Tongue (tissue), 3 donors: ENCODE data around the gene SH3GL1. TPM values are rescaled to one million over a fixed set of nuclear protein-coding genes. Genes with fewer than 3 reads are reported as not detected.

ENCODE experiments used
- DNase-seq: peaks from one replicate; pipeline ENCODE4 v3.0.0-alpha.2; 2015
- small RNA-seq: library from RNA; depleted of rRNA; stranded (forward); fragments of <200 nt; gene quantifications from one replicate; pipeline ENCODE3, GENCODE V24; 2014; ENCODE audit warnings: low replicate concordance
- total RNA-seq: library from RNA; depleted of rRNA; stranded (reverse); fragments of >200 nt; gene quantifications from one replicate; pipeline ENCODE4 v1.2.3, GENCODE V29; 2014

SH3GL1 gene
- total RNA-seq, 1 donor from 2014 or later, result 37.6 TPM

- DNase-seq, result no peak
These were observed 86.4 kb downstream of the SH3GL1 start for GRCh38 chr19:4313847-4314490.

Small RNA genes within 50 kb of the gene (small RNA-seq; reads per million reads assigned to genes)
- not detected for gene MIR4746

Other genes starting within 250 kb of the SH3GL1 start
- gene CREB3L3, start 246.9 kb downstream of the SH3GL1 start, total RNA-seq, result not detected
- gene SIRT6, start 218.0 kb downstream of the SH3GL1 start, total RNA-seq, result 5.6 TPM
- 0.82 TPM for gene ANKRD24, start 217.9 kb downstream of the SH3GL1 start, total RNA-seq
- not detected for gene EBI3, start 171.0 kb downstream of the SH3GL1 start, total RNA-seq
- 14.0 TPM for gene YJU2, start 153.5 kb downstream of the SH3GL1 start, total RNA-seq
- 18.1 TPM for gene SHD, start 121.3 kb downstream of the SH3GL1 start, total RNA-seq
- gene TMIGD2, start 98.2 kb downstream of the SH3GL1 start, total RNA-seq, result not detected
- 1.1 TPM for gene FSD1, start 95.9 kb downstream of the SH3GL1 start, total RNA-seq
- 14.7 TPM for gene STAP2, start 61.7 kb downstream of the SH3GL1 start, total RNA-seq
- gene MPND, start 57.0 kb downstream of the SH3GL1 start, total RNA-seq, result 11.3 TPM
- 9.8 TPM for gene CHAF1A, start 2.1 kb upstream of the SH3GL1 start, total RNA-seq
- 92.2 TPM for gene UBXN6, start 57.2 kb upstream of the SH3GL1 start, total RNA-seq
- 48.8 TPM for gene HDGFL2, start 71.8 kb upstream of the SH3GL1 start, total RNA-seq
- 38.0 TPM for gene PLIN4, start 117.9 kb upstream of the SH3GL1 start, total RNA-seq
- 4.8 TPM for gene PLIN5, start 134.7 kb upstream of the SH3GL1 start, total RNA-seq
- gene LRG1, start 139.5 kb upstream of the SH3GL1 start, total RNA-seq, result 1.5 TPM
- gene SEMA6B, start 159.1 kb upstream of the SH3GL1 start, total RNA-seq, result 15.4 TPM
- gene TNFAIP8L1, start 239.0 kb upstream of the SH3GL1 start, total RNA-seq, result 12.0 TPM